SK-N-MC (cell line): ENCODE results near the gene THEM4.
"Not testable (repeated sequence)": the region's sequence is repeated elsewhere in the genome, so short reads cannot be mapped to it uniquely, and the experiment has no call there.

Experiments used
- DNase-seq: peaks from one replicate; pipeline ENCODE4 v3.0.0-alpha.2; 2011; ENCODE audit warnings: low read depth, low spot score
- H3K27ac ChIP-seq: fragments of 200-600 bp; sonication (generic); 2 replicates; pipeline ENCODE4 v1.5.1; 2016; ENCODE audit warnings: mixed run types
- H3K36me3 ChIP-seq: fragments of 200-600 bp; sonication (generic); 2 replicates; pipeline ENCODE4 v1.6.1; 2017; ENCODE audit warnings: antibody characterized with exemption, low read length, mixed read lengths; ENCODE audit not compliant: insufficient read depth
- H3K4me3 ChIP-seq: fragments of 200-600 bp; sonication (generic); 2 replicates; pipeline ENCODE4 v1.5.1; 2016
- H3K9ac ChIP-seq: fragments of 200-600 bp; sonication (generic); 2 replicates; pipeline ENCODE4 v1.8.0; 2017; ENCODE audit warnings: mixed run types, mixed read lengths; ENCODE audit not compliant: insufficient read length
- H3K9me3 ChIP-seq: fragments of 200-600 bp; sonication (generic); 2 replicates; pipeline ENCODE4 v1.6.1; 2017; ENCODE audit warnings: low read depth, mild to moderate bottlenecking, antibody characterized with exemption, low read length, moderate library complexity, mixed read lengths
- EZH2 ChIP-seq: fragments of 200-600 bp; sonication (generic); IDR thresholded peaks from one replicate; pipeline ENCODE4 v1.6.1; 2017; ENCODE audit warnings: antibody characterized with exemption
- FOXP2 ChIP-seq: optimal IDR thresholded peaks from 2 replicates; pipeline ENCODE3; 2011; ENCODE audit warnings: mild to moderate bottlenecking, moderate library complexity; ENCODE audit not compliant: insufficient read depth; ENCODE audit errors: extremely low read length, control extremely low read depth
- POLR2AphosphoS5 ChIP-seq: IDR thresholded peaks from 2 replicates; pipeline ENCODE4 v1.6.1; 2012; ENCODE audit warnings: mild to moderate bottlenecking, low read depth, low read length, borderline replicate concordance

The THEM4 gene

DNA sequence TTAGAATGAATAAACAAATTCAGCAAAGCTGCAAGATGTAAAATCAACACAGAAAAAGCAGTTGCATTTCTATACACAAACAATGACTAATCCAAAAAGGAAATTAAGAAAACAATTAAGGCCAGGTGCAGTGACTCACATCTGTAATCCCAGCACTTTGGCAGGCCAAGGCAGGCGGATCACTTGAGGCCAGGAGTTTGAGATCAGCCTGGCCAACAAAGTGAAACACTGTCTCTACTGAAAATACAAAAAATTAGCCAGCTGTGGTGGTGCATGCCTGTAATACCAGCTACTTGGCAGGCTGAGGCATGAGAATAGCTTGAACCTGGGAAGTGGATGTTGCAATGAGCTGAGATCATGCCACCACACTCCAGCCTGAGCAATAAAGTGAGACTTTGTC, 22.3 kb downstream of the THEM4 start:
- Histone ChIP-seq H3K36me3 (no peaks in the 10 kb centered on the region), H3K4me3 (no peak overlapping the region), H3K9me3 (no peaks in the 10 kb centered on the region), H3K27ac (no peak overlapping the region), H3K9ac (no peak overlapping the region)
- TF ChIP-seq EZH2, result no peak
- TF ChIP-seq POLR2AphosphoS5, result no peak
- TF ChIP-seq FOXP2, result no peak
- DNase-seq, result no peak

DNA sequence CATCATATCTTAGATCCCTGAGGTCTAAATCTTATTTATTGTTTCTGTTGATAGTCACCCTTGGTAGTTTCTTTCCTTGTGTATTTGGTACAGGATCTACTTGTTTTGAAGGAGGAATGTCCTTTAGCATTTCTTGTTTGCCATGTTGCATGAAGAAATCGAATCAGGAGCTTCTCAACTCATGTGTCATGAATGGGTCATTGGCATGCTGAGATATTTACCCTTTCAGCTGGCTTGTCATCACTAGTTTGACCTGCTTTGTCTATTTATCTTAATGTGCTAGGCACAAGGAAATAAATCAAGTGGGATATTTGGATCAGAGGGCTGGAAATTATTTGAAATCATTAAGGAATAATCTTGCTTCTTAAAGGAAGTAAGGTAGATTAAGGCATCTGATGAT, 23.8 kb downstream of the THEM4 start:
- H3K9ac ChIP-seq, result no peak overlapping the region
- TF ChIP-seq FOXP2 (no peak), POLR2AphosphoS5 (no peak), EZH2 (no peak)
- H3K36me3 ChIP-seq, result no peaks in the 10 kb centered on the region
- no peak overlapping the region for H3K27ac ChIP-seq
- no peak overlapping the region for H3K4me3 ChIP-seq
- H3K9me3 ChIP-seq, result no peaks in the 10 kb centered on the region
- DNase-seq, result no peak

DNA sequence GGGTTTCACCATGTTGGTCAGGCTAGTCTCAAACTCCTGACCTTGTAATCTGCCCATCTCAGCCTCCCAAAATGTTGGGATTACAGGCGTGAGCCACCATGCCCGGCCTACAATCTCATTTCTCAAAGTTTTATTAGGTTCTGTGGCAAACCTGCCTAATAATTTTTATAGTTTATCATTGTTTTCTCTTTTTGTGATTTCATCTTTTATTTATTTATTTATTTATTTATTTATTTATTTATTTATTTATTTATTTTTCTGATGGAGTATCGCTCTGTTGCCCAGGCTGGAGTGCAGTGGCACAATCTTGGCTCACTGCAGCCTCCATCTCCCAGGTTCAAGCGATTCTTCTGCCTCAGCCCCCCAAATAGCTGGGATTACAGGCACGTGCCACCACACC, 24.4 kb downstream of the THEM4 start:
- not testable (repeated sequence) for H3K9ac ChIP-seq, H3K4me3 ChIP-seq, DNase-seq, H3K9me3 ChIP-seq, H3K36me3 ChIP-seq, H3K27ac ChIP-seq

DNA sequence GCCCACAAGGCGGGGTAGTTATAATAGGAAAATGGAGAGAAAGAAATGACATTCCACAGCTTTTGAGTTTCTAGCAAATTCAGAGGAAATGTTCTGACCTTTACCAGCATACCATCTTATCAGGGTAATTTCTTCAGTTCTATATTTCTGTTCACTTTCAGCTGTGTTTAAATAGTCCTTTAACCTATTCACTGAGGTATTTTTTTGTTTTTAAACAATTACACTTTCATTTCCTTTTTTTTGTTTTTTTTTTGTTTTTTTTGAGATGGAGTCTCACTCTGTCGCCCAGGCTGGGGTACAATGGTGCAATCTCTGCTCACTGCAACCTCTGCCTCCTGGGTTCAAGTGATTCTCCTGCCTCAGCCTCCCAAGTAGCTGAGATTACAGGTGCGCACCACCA, 24.9 kb downstream of the THEM4 start:
- not testable (repeated sequence) for H3K9me3 ChIP-seq, H3K4me3 ChIP-seq, H3K27ac ChIP-seq, H3K9ac ChIP-seq, DNase-seq, H3K36me3 ChIP-seq

DNA sequence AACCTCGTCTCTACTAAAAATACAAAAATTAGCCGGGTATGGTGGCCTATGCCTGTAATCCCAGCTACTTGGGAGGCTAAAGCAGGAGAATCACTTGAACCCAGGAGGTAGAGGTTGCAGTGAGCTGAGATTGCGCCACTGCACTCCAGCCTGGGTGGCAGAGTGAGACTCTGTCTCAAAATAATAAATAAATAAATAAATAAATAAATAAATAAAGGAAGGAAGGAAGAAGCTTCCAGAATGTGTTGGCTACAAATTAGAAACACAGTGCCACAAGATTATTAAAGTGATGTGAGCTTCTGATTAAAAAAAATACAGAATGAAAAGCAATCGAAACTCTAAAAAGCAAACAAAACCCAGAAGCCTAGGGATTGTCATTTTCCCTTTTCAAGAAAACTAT, 25.4 kb downstream of the THEM4 start:
- H3K36me3 ChIP-seq, H3K27ac ChIP-seq, H3K9me3 ChIP-seq, DNase-seq, H3K9ac ChIP-seq, H3K4me3 ChIP-seq: not testable (repeated sequence)

DNA sequence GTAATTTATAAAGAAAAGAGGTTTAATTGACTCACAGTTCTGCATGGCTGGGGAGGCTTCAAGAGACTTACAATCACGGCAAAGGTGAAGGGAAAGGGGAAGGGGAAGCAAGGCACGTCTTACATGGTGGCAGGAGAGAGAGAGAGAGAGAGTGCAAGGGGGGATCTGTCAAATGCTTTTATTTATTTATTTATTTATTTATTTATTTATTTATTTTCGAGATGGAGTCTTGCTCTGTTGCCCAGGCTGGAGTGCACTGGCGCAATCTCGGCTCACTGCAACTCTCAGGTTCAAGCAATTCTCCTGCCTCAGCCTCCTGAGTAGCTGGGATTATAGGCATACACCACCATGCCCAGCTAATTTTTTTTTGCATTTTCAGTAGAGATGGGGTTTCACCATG, 26.4 kb downstream of the THEM4 start:
- H3K9me3 ChIP-seq, H3K27ac ChIP-seq, DNase-seq, H3K9ac ChIP-seq, H3K4me3 ChIP-seq, H3K36me3 ChIP-seq: not testable (repeated sequence)

DNA sequence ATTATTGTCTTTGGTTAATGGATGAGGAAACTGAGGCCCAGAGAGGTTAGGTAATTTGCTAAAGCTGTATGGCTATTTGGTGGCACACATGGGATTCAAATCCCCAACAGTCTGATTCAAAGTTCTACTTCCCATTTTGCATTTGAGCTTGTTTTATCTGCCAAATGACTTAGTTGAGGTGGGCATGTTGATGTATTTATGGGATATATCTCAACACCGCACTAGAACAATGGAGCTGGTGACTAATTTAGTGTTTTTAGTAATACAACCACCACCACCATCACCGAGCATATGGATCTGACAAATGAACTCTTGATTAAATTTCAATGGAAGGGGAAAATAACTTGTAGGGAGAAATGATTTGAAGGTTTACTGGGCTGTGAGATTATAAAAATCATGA, 26.8 kb downstream of the THEM4 start:
- Histone ChIP-seq H3K4me3 (no peak overlapping the region), H3K36me3 (no peaks in the 10 kb centered on the region), H3K27ac (no peak overlapping the region), H3K9ac (no peak overlapping the region), H3K9me3 (no peaks in the 10 kb centered on the region)
- no peak for TF ChIP-seq POLR2AphosphoS5
- no peak for TF ChIP-seq EZH2
- TF ChIP-seq FOXP2, result no peak
- DNase-seq, result no peak

DNA sequence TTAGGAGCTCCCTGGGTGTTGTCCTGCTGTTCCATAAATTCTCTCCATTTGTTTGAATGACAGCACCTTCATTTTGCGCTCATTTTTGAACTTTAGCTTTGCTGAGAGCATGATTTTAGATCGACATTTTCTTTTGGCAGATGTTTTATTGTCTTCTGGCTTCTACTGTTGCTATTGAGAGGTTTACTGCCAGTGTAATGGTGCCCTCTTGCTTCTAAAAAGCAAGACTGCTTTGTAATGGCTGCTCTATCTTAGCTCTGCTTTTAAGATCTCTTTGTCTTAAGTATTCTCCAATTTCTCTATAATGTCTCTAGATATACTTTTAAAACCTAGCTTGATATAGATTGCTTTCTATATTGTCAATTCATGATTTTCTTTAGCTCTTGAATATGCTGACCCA, 27.8 kb downstream of the THEM4 start:
- DNase-seq, result no peak
- H3K4me3 ChIP-seq, result no peak overlapping the region
- no peaks in the 10 kb centered on the region for H3K36me3 ChIP-seq
- H3K9me3 ChIP-seq, result no peaks in the 10 kb centered on the region
- H3K27ac ChIP-seq, result no peak overlapping the region
- no peak overlapping the region for H3K9ac ChIP-seq
- TF ChIP-seq EZH2, result no peak
- no peak for TF ChIP-seq POLR2AphosphoS5
- TF ChIP-seq FOXP2, result no peak

DNA sequence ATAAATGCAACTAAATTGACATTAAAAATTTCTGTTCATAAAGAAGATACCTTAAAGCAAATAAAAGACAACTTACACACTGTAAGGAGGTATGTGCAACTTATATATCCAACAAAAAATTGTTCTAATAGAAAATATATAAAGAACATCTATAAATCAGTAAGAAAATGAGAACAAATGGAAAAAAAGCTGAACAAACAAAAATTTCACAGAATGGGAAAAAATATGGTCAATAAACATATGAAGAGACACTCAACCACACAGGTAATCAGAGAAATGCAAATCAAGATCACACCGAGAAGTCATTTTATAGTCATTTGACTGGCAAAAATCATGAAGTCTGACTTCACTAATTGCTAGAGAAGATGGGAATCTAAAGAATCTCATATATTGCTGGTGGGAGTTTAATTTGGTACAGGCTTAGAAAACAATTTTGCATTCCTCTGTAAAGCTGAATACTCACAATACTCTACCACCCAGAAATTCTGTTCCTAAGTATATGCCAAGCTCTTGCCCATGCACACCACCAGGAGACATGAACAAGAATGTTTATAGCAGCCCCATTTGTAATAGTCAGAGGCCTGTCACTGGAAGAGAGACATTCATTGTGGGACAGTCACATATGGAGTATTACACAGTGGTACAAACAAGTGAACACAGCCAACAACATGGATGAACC, 33.8 kb downstream of the THEM4 start:
- TF ChIP-seq EZH2 (no peak), FOXP2 (no peak), POLR2AphosphoS5 (no peak)
- no peaks in the 10 kb centered on the region for H3K9me3 ChIP-seq
- H3K27ac ChIP-seq, result no peak overlapping the region
- H3K4me3 ChIP-seq, result no peak overlapping the region
- no peak for DNase-seq
- no peak overlapping the region for H3K9ac ChIP-seq
- no peaks in the 10 kb centered on the region for H3K36me3 ChIP-seq

DNA sequence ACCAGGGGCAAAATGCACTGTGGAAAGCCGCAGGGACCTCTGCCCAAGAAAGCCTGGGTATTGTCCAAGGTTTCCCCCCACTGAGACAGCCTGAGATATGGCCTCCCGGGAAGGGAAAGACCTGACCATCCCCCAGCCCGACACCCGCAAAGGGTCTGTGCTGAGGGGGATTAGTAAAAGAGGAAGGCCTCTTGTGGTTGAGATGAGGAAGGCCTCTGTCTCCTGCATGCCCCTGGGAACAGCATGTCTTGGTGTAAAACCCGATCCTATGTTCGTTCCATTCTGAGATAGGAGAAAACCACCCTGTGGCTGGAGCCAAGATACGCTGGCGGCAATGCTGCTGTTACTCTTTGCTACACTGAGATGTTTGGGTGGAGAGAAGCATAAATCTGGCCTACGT, 36.5 kb downstream of the THEM4 start:
- not testable (repeated sequence) for H3K36me3 ChIP-seq, H3K27ac ChIP-seq, DNase-seq, H3K9ac ChIP-seq, H3K9me3 ChIP-seq, H3K4me3 ChIP-seq
